Bronchial epithelial cell (primary cell): Measurements from ENCODE around the gene RNF167. TPM values are rescaled to one million over a fixed set of nuclear protein-coding genes. Genes with fewer than 3 reads are reported as not detected.

Experiments
- DNase-seq: peaks from one replicate; pipeline ENCODE4 v3.0.0-alpha.2; 2010; ENCODE audit warnings: low read depth
- FAIRE-seq: peaks from 2 replicates; lab custom pipeline; 2011; peaks lifted over from hg19 to GRCh38; lab: Jason Lieb, UNC
- H3K27me3 ChIP-seq: 2 replicates; pipeline ENCODE4 v1.5.1; 2011; ENCODE audit warnings: low read length; ENCODE audit not compliant: control insufficient read depth, insufficient read depth
- H3K36me3 ChIP-seq: 2 replicates; pipeline ENCODE4 v1.5.1; 2011; ENCODE audit warnings: low read length; ENCODE audit not compliant: control insufficient read depth, insufficient read depth
- H3K4me3 ChIP-seq: 2 replicates; pipeline ENCODE4 v1.5.1; 2011; ENCODE audit warnings: mild to moderate bottlenecking, low read depth, low read length, control low read depth
- CTCF ChIP-seq: IDR thresholded peaks from 2 replicates; pipeline ENCODE4 v1.5.1; 2011; ENCODE audit warnings: mild to moderate bottlenecking, moderate library complexity, low read length, control low read depth, inconsistent platforms; ENCODE audit not compliant: insufficient read depth, severe bottlenecking
- total RNA-seq: library from RNA; depleted of rRNA; stranded (reverse); fragments of >200 nt; gene quantifications from 2 replicates; pipeline ENCODE4 v1.2.1, GENCODE V29; 2014

RNF167 gene
- total RNA-seq = 15.8 and 26.0 TPM in 2 replicates

- no peak for TF ChIP-seq CTCF
- H3K27me3 ChIP-seq = no peaks in the 10 kb centered on the region
- peak within 1 kb of the TSS; percentile 93 for H3K4me3 ChIP-seq
- FAIRE-seq = peak; percentile 62
- DNase-seq = peak; percentile 99
- peaks cover 32% of the 10 kb centered on the region for H3K36me3 ChIP-seq
Measured at GRCh38 chr17:4939796-4940554, at the start of gene RNF167, which contains the start of gene SLC25A11. RNF167 (plus strand) TSS chr17:4940268; CDS start chr17:4940910, 642 bp downstream. SLC25A11 (minus strand) TSS chr17:4940046; CDS start chr17:4939910, 136 bp downstream.

GRCh38 chr17:4891411-4892410 is 48.4 kb upstream of the RNF167 start:
- H3K27me3 ChIP-seq = no peaks in the 10 kb centered on the region
- no peak for FAIRE-seq
- peaks cover 76% of the 10 kb centered on the region for H3K36me3 ChIP-seq
- TF ChIP-seq CTCF = no peak
- DNase-seq = no peak
- H3K4me3 ChIP-seq = no peak overlapping the region

- no peak for FAIRE-seq
- H3K27me3 ChIP-seq = no peaks in the 10 kb centered on the region
- no peak for TF ChIP-seq CTCF
- peaks cover 73% of the 10 kb centered on the region for H3K36me3 ChIP-seq
- DNase-seq = no peak
- no peak overlapping the region for H3K4me3 ChIP-seq
Measured at GRCh38 chr17:4892499-4893221, 47.4 kb upstream of the RNF167 start.

- DNase-seq (no peak), FAIRE-seq (no peak)
- Histone ChIP-seq H3K4me3 (no peak overlapping the region), H3K27me3 (no peaks in the 10 kb centered on the region), H3K36me3 (peaks cover 72% of the 10 kb centered on the region)
- no peak for TF ChIP-seq CTCF
Measured at GRCh38 chr17:4893272-4893671, 46.8 kb upstream of the RNF167 start.

GRCh38 chr17:4893721-4894560 is 46.1 kb upstream of the RNF167 start:
- TF ChIP-seq CTCF = no peak
- FAIRE-seq (no peak), DNase-seq (no peak)
- Histone ChIP-seq H3K36me3 (peaks cover 71% of the 10 kb centered on the region), H3K4me3 (no peak overlapping the region), H3K27me3 (no peaks in the 10 kb centered on the region)
